ENCODE data around the gene HECW1.

HECW1 gene

GRCh38 chr7:43450894-43451293 is 338.4 kb downstream of the HECW1 start:
- H3K4me3 ChIP-seq (ENCODE audit: low read length in 2 of 2) = no peak overlapping the region
- H3K9me3 ChIP-seq (ENCODE audit: control insufficient read depth in 2 of 2, low read length in 2 of 2) = no peaks in the 10 kb centered on the region
- no peaks in the 10 kb centered on the region for H3K27me3 ChIP-seq (ENCODE audit: control insufficient read depth in 1 of 2, insufficient read depth in 2 of 2, low read length in 2 of 2)
- H3K9ac ChIP-seq (ENCODE audit: low read length in 2 of 2) = no peak overlapping the region
- no peaks in the 10 kb centered on the region for H3K36me3 ChIP-seq (ENCODE audit: control insufficient read depth in 2 of 2, insufficient read depth in 2 of 2, low read length in 2 of 2)
- H3K4me1 ChIP-seq (ENCODE audit: control insufficient read depth, insufficient read depth, low read length) = no peaks in the 10 kb centered on the region
- no peak overlapping the region for H3K27ac ChIP-seq (ENCODE audit: low read length)

- no peak overlapping the region for H3K27ac ChIP-seq (ENCODE audit: low read length)
- no peak overlapping the region for H3K9ac ChIP-seq (ENCODE audit: low read length in 2 of 2)
- no peaks in the 10 kb centered on the region for H3K4me1 ChIP-seq (ENCODE audit: control insufficient read depth, insufficient read depth, low read length)
- H3K9me3 ChIP-seq (ENCODE audit: control insufficient read depth in 2 of 2, low read length in 2 of 2) = no peaks in the 10 kb centered on the region
- H3K4me3 ChIP-seq (ENCODE audit: low read length in 2 of 2) = no peak overlapping the region
- H3K27me3 ChIP-seq (ENCODE audit: control insufficient read depth in 1 of 2, insufficient read depth in 2 of 2, low read length in 2 of 2) = no peaks in the 10 kb centered on the region
- no peaks in the 10 kb centered on the region for H3K36me3 ChIP-seq (ENCODE audit: control insufficient read depth in 2 of 2, insufficient read depth in 2 of 2, low read length in 2 of 2)
Measured at GRCh38 chr7:43454936-43455518, 342.6 kb downstream of the HECW1 start.

DNA sequence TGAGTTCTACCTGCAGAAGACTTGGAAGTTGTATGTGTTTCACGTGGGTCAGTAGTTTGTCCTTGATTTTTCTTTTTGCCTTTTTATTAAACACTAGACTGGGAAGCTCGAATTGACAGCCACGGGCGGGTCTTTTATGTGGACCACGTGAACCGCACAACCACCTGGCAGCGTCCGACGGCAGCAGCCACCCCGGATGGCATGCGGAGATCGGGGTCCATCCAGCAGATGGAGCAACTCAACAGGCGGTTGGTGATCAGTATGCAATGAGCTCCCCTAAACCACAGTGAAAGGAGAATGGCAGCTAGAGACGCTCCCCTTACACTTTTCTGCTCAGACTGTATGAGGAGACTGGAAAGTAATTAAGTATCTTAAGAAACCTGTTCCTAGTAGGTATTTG is 343.8 kb downstream of the HECW1 start:
- Histone ChIP-seq H3K9ac (ENCODE audit: low read length in 2 of 2) (no peak overlapping the region), H3K27me3 (ENCODE audit: control insufficient read depth in 1 of 2, insufficient read depth in 2 of 2, low read length in 2 of 2) (no peaks in the 10 kb centered on the region), H3K9me3 (ENCODE audit: control insufficient read depth in 2 of 2, low read length in 2 of 2) (no peaks in the 10 kb centered on the region), H3K4me3 (ENCODE audit: low read length in 2 of 2) (no peak overlapping the region), H3K36me3 (ENCODE audit: control insufficient read depth in 2 of 2, insufficient read depth in 2 of 2, low read length in 2 of 2) (no peaks in the 10 kb centered on the region), H3K27ac (ENCODE audit: low read length) (no peak overlapping the region), H3K4me1 (ENCODE audit: control insufficient read depth, insufficient read depth, low read length) (no peaks in the 10 kb centered on the region)

GRCh38 chr7:43458330-43459018 is 346.0 kb downstream of the HECW1 start:
- no peaks in the 10 kb centered on the region for H3K27me3 ChIP-seq (ENCODE audit: control insufficient read depth in 1 of 2, insufficient read depth in 2 of 2, low read length in 2 of 2)
- no peaks in the 10 kb centered on the region for H3K36me3 ChIP-seq (ENCODE audit: control insufficient read depth in 2 of 2, insufficient read depth in 2 of 2, low read length in 2 of 2)
- no peak overlapping the region for H3K27ac ChIP-seq (ENCODE audit: low read length)
- H3K9me3 ChIP-seq (ENCODE audit: control insufficient read depth in 2 of 2, low read length in 2 of 2) = no peaks in the 10 kb centered on the region
- no peak overlapping the region for H3K9ac ChIP-seq (ENCODE audit: low read length in 2 of 2)
- H3K4me3 ChIP-seq (ENCODE audit: low read length in 2 of 2) = no peak overlapping the region
- no peaks in the 10 kb centered on the region for H3K4me1 ChIP-seq (ENCODE audit: control insufficient read depth, insufficient read depth, low read length)

DNA sequence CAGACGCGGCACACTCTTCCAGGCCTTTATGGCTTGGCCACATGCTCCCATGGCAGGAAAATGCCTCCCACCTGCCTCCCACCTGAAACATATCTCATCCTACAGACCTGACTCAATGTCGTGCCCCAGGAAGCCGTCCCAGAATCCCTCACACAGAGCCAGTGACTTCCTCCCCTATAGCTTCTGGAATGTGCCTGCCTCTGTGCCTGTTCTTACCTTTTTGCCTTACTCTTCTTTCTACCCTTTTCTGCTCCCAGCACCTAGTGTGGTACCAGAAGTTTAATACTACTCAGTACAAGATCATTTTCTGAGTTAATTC is 346.5 kb downstream of the HECW1 start:
- no peak overlapping the region for H3K4me3 ChIP-seq (ENCODE audit: low read length in 2 of 2)
- no peak overlapping the region for H3K27ac ChIP-seq (ENCODE audit: low read length)
- no peak overlapping the region for H3K9ac ChIP-seq (ENCODE audit: low read length in 2 of 2)
- H3K9me3 ChIP-seq (ENCODE audit: control insufficient read depth in 2 of 2, low read length in 2 of 2) = no peaks in the 10 kb centered on the region
- no peaks in the 10 kb centered on the region for H3K27me3 ChIP-seq (ENCODE audit: control insufficient read depth in 1 of 2, insufficient read depth in 2 of 2, low read length in 2 of 2)
- no peaks in the 10 kb centered on the region for H3K36me3 ChIP-seq (ENCODE audit: control insufficient read depth in 2 of 2, insufficient read depth in 2 of 2, low read length in 2 of 2)
- H3K4me1 ChIP-seq (ENCODE audit: control insufficient read depth, insufficient read depth, low read length) = no peaks in the 10 kb centered on the region

DNA sequence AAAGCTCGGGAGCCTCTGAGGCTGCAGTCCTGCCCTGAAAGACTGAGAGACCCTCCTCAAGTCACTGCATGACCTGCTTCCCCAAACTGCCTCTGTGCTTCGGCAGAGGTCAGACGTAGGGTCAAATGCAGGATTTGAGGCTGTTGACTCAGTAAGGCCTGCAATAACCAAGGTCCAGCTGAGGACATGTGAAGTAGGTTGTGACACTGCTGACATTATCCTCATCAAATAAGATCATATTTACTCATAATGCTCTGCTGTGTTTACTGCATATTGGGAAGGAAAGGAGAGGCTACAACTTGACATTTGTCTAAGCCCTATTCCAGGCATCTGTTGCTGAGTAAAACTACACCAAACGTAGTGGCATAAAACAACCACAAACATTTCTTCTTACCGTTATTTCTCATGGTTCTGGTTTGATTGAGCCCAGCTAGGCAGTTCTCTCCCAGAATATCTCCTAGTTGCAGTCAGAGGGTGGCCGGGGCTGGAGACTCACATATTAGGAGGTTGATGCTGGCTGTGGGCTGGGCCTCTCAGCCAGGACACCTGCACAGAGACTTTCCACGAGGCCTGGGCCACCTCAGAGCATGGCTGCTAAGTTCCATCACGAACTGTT is 348.4 kb downstream of the HECW1 start:
- no peak overlapping the region for H3K4me3 ChIP-seq (ENCODE audit: low read length in 2 of 2)
- no peaks in the 10 kb centered on the region for H3K36me3 ChIP-seq (ENCODE audit: control insufficient read depth in 2 of 2, insufficient read depth in 2 of 2, low read length in 2 of 2)
- H3K9me3 ChIP-seq (ENCODE audit: control insufficient read depth in 2 of 2, low read length in 2 of 2) = no peaks in the 10 kb centered on the region
- H3K27me3 ChIP-seq (ENCODE audit: control insufficient read depth in 1 of 2, insufficient read depth in 2 of 2, low read length in 2 of 2) = no peaks in the 10 kb centered on the region
- H3K9ac ChIP-seq (ENCODE audit: low read length in 2 of 2) = no peak overlapping the region
- no peak overlapping the region for H3K27ac ChIP-seq (ENCODE audit: low read length)
- no peaks in the 10 kb centered on the region for H3K4me1 ChIP-seq (ENCODE audit: control insufficient read depth, insufficient read depth, low read length)

GRCh38 chr7:43461349-43462024 is 349.0 kb downstream of the HECW1 start:
- no peak overlapping the region for H3K4me3 ChIP-seq (ENCODE audit: low read length in 2 of 2)
- H3K27ac ChIP-seq (ENCODE audit: low read length) = no peak overlapping the region
- H3K9ac ChIP-seq (ENCODE audit: low read length in 2 of 2) = no peak overlapping the region
- no peaks in the 10 kb centered on the region for H3K9me3 ChIP-seq (ENCODE audit: control insufficient read depth in 2 of 2, low read length in 2 of 2)
- H3K4me1 ChIP-seq (ENCODE audit: control insufficient read depth, insufficient read depth, low read length) = no peaks in the 10 kb centered on the region
- no peaks in the 10 kb centered on the region for H3K27me3 ChIP-seq (ENCODE audit: control insufficient read depth in 1 of 2, insufficient read depth in 2 of 2, low read length in 2 of 2)
- no peaks in the 10 kb centered on the region for H3K36me3 ChIP-seq (ENCODE audit: control insufficient read depth in 2 of 2, insufficient read depth in 2 of 2, low read length in 2 of 2)

- Histone ChIP-seq H3K36me3 (ENCODE audit: control insufficient read depth in 2 of 2, insufficient read depth in 2 of 2, low read length in 2 of 2) (no peaks in the 10 kb centered on the region), H3K27ac (ENCODE audit: low read length) (no peak overlapping the region), H3K9ac (ENCODE audit: low read length in 2 of 2) (no peak overlapping the region), H3K9me3 (ENCODE audit: control insufficient read depth in 2 of 2, low read length in 2 of 2) (no peaks in the 10 kb centered on the region), H3K4me3 (ENCODE audit: low read length in 2 of 2) (no peak overlapping the region), H3K4me1 (ENCODE audit: control insufficient read depth, insufficient read depth, low read length) (no peaks in the 10 kb centered on the region), H3K27me3 (ENCODE audit: control insufficient read depth in 1 of 2, insufficient read depth in 2 of 2, low read length in 2 of 2) (no peaks in the 10 kb centered on the region)
Measured at GRCh38 chr7:43462836-43463235, 350.4 kb downstream of the HECW1 start.

DNA sequence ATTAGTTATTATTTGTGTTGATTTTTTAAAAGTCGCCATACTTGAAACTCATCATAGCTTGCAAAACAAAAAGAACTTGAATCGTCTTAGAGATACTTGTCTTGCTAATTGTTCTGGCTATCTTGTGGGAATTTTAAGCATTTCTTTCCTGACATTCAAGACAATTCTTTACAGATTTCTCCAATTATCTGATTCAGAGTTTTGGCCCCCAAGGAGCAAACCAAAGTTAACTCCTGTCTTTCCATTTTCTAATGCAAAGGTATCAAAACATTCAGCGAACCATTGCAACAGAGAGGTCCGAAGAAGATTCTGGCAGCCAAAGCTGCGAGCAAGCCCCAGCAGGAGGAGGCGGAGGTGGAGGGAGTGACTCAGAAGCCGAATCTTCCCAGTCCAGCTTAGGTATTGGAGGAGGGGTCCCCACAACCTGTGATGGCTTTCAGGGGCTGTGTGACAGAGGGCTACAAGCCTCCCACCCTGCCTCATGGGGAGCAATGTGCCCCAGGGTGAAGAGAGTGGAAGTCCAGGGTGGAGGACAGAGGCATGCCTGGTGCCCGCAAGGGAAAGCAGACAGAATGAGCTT is 351.0 kb downstream of the HECW1 start:
- Histone ChIP-seq H3K4me3 (ENCODE audit: low read length in 2 of 2) (no peak overlapping the region), H3K9ac (ENCODE audit: low read length in 2 of 2) (no peak overlapping the region), H3K36me3 (ENCODE audit: control insufficient read depth in 2 of 2, insufficient read depth in 2 of 2, low read length in 2 of 2) (no peaks in the 10 kb centered on the region), H3K9me3 (ENCODE audit: control insufficient read depth in 2 of 2, low read length in 2 of 2) (no peaks in the 10 kb centered on the region), H3K4me1 (ENCODE audit: control insufficient read depth, insufficient read depth, low read length) (no peaks in the 10 kb centered on the region), H3K27me3 (ENCODE audit: control insufficient read depth in 1 of 2, insufficient read depth in 2 of 2, low read length in 2 of 2) (no peaks in the 10 kb centered on the region), H3K27ac (ENCODE audit: low read length) (no peak overlapping the region)

DNA sequence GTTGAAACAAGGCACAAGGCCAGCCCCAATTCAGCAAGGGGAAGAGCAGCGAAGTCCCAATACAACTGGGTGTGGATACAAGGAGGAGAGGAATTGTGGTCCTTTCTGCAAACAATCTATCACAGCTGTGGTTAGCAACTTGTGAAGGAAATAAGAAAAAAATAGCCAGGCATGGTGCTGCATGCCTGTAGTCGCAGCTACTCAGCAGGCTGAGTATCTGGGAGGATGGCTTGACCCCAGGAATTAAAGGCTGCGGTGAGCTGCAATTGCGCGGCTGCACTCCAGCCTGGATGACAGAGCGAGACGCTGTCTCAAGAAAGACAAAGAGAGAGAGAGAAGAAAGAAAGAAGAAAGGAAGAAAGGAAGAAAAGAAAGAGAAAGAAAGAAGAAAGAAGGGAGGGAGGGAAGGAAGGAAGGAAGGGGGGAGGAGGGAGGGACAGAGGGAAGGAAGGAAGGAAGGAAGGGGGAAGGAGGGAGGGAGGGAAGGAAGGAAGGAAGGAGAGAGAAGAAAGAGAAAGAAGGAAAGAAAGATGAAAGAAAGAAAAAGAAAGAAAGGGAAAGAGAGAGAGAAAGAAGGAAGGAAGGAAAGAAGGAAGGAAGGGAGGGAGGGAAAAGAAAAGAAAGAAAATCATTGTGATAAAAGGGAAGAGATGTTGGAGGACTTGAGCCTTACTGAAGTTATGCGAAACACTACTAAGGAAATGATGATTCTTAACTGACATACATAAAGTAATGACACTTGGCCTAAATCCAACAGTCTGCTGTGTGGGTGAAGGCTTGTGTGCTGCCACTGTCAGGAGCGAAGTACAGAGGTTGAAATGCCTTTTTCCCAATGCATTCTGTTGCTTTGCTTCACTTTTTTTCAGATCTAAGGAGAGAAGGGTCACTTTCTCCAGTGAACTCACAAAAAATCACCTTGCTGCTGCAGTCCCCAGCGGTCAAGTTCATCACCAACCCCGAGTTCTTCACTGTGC is 353.4 kb downstream of the HECW1 start:
- Histone ChIP-seq H3K4me1 (ENCODE audit: control insufficient read depth, insufficient read depth, low read length) (no peaks in the 10 kb centered on the region), H3K27me3 (ENCODE audit: control insufficient read depth in 1 of 2, insufficient read depth in 2 of 2, low read length in 2 of 2) (no peaks in the 10 kb centered on the region), H3K36me3 (ENCODE audit: control insufficient read depth in 2 of 2, insufficient read depth in 2 of 2, low read length in 2 of 2) (no peaks in the 10 kb centered on the region), H3K27ac (ENCODE audit: low read length) (no peak overlapping the region), H3K9ac (ENCODE audit: low read length in 2 of 2) (no peak overlapping the region), H3K4me3 (ENCODE audit: low read length in 2 of 2) (no peak overlapping the region), H3K9me3 (ENCODE audit: control insufficient read depth in 2 of 2, low read length in 2 of 2) (no peaks in the 10 kb centered on the region)
